COLO829 (cell line): ENCODE results near the gene ALDOC.
A peak's percentile ranks its signal among the peaks of the same experiment; 100 is the strongest.

ENCODE experiments used
- DNase-seq: peaks from one replicate; pipeline ENCODE4 v3.0.0; 2012; ENCODE audit warnings: low spot score

ALDOC gene

DNA sequence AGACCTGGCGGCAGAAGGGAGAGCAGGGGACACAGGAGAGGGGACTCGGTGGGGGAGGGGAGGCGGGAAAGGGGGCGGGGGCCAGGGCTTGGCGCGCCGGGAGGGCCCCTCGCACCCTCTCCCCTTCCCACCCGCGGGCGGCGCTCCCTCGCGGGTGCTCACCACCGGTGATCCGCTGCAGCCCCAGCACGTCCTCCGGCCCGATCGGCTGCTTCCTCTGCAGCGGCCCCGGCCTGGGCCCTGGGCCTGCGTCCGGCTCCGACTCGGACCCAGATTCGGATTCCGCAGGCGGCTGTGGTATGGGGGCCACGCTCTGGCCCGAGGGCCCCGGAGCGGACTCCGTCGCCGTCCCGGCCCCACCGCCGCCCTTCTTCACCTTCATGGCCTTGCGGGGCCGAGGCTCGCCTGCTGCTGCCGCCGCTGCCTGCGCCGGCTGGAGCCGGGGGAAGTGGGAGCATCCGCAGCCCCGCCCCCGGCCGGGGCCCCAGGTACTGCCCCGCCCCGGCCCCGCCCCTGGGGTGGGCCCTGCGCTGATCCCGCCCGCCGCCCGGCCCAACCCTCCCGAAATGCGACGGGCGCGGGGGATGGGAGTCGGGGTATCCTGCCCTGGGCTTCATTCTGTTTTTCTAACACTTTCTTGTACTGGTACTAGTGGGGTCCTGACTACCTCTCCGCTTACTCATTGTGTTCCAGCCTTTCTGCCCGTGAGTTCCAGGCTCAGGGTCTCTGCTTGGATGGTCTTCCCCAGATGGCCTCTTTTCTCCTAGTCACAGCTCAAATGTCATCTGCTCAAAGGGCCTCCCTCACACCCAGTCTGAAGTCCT lies 24.3 kb downstream of the ALDOC start, which contains the start of gene UNC119:
Gene UNC119 (minus strand): TSS at position 449 of the 824 bp plus-strand sequence. CDS start 67 bp downstream, at position 382.
- DNase-seq, result peak; percentile 77

DNA sequence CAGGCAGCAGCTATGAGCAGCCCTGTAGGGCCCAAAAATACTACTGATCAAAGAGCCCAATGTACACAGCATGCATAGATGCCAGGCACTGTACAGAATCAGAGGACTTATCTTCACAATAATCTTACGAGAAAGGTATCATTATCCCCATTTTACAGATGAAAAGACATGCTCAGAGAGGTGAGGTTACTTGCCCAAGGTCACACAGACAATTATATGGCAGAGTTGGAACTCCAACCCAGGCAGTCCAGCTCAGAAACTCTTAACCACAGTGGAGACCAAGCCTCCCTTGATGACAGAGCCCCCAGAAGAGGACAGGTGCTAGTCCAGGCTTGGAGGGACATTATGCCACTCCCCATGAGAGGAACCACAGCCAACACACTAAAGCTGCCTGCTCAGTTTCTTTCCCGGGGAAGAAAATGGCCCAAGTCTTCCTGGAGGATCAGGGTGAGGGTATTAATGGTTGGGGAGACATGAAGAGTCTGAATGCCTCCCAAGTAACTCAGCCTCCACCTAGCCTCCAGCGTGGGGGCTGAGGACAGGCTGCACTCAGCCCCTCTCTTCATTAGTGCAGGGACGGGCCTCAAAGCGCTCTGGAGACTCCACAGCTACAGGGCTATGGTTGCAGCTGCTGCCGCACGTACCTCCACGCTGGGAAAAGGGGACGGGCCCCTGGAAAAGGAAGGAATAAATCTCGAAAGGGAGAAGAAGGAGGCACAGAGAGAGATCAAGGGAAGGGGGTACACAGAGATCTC lies 25.1 kb downstream of the ALDOC start:
- peak; percentile 34 for DNase-seq

DNA sequence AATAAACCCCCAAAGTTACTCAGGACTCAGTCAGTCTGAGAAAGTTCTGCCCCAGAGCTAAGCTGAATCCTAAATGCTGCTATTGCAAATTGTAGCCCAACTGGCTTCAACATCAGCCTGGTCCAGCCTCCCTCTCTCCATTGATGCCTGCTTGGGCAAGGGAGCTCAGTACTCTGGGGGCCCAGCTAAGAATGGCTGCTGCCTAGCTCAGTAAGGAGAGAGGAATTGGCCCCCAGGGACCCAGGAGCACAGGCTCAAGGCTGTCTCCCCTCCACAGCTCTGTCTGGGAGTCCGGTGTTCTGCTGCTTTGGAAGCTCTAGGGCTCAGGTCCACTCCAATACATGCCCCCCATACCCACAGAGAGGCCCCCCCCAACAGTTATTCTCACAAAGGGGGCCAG lies 25.8 kb downstream of the ALDOC start:
- DNase-seq, result no peak

DNA sequence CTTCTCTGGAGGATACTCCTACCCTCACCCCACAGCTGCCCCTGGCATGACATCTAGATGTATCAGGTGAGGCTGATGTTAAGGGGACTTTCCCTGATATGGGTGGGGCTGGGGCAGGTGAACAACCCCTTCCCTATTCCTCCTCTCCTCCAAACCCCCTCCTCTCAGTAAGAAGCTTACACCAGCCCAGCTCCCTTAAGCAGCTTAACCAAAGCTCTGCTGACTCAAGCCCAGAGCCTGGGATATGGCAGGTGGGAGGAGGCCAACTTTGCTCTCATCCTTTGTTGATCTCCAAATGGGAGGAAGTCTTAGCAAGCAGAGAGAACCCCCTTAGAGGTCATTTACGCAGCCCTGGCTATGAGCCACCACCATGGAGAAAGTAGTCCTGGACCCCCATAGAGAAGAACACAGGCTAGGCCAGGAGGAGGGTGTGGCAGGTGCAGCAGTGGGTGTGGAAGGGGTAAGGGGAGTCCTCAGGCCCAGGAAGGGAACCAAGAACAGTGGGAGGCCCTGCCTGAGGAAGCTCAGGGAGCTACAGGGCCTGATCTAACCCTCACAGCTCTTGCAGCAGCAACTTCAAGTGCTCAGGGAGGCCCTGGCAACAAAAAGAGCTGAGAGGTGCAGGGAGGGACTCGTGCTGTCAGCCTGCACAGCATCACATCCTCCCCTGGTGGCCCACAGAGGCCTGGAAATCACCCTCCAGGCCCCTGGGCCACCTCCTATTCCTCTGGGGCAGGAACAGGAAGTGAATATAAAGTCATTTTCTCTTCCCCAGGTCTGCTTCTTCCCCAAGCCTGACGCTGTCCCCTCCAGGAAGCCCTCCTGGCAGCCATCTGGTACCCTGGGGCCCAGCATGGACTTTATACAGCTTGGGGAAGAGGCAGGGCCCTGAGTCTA lies 27.2 kb downstream of the ALDOC start:
- no peak for DNase-seq

DNA sequence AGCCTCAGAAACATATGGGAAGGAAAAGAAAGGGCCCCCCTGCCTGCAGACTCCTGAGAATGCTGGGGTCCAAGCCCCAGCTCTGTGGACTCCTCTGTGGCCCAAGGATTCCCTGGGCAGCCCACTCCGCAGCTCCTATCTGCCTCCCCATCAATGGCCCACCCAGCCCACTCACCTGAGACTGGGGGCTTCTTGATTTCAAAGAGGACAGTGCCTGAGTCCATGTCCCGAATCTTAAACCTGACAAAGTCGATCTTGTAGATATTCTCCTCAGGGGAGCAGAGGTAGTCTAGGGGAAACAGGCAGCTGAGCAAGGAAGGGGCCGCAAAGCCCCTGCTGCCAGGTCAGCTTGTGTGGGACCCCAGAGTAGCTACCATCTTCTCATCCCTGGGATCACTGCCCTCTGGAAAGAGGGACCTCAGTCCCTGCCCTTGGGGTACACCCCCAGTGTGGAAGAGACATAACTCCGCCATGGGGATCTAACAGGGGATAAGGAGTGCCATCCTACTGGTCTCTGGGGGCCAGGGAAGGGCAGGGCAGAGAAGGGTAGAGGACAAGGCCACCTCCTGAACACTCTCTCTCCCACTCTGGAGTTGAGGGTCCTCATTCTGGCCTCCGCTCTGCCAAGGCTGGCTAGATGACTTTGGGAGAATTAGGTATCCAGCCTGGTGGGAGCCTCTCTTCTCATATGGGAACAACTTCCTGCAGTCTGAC lies 28.1 kb downstream of the ALDOC start:
- DNase-seq, result no peak

- DNase-seq, result peak; percentile 69
These were observed 28.9 kb downstream of the ALDOC start for GRCh38 chr17:28547623-28548416.

DNA sequence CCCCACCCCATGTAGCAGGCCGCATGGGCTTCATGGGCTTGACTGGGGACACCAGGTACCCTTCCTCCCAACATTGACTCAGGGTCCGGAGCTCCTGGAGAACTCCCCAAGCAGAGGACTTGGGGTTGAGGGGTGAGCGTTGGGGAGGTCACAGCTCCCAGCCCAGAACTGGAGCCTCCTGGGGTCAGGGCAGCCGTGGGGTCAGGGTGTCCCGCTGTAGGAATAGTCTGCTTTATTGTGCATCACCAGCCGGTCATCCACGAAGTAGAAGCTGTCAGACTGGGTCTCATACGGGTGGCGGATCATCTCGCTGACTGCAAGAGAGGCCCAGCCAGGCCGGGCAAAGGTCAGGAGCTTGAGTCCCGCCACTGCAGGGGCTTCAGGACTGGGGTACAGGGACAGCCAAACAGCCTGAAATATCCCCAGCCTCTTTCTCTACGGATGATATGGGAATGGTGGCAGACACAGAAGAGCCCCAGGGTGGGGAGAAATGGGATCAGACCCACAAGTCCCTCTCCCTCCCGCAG lies 29.5 kb downstream of the ALDOC start:
- no peak for DNase-seq

- no peak for DNase-seq
These were observed 30.8 kb downstream of the ALDOC start for GRCh38 chr17:28545787-28546415.

DNA sequence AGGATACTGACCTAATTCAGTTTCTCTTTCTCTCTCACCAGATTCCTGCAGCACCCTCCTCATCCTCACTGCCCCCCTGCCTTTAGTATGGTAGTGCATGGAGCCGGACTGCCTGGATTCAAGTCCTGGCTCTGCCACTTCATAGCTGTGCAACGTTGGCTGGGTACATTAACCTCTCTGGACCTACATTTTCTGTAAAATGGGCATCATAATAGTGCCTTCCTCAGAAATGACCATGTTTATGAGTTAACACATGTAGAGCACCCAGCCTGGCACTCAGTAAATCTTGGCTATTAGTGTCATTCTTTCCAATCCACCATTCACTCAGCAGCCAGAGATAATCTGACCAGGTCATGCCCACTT lies 31.6 kb downstream of the ALDOC start:
- DNase-seq, result no peak

DNA sequence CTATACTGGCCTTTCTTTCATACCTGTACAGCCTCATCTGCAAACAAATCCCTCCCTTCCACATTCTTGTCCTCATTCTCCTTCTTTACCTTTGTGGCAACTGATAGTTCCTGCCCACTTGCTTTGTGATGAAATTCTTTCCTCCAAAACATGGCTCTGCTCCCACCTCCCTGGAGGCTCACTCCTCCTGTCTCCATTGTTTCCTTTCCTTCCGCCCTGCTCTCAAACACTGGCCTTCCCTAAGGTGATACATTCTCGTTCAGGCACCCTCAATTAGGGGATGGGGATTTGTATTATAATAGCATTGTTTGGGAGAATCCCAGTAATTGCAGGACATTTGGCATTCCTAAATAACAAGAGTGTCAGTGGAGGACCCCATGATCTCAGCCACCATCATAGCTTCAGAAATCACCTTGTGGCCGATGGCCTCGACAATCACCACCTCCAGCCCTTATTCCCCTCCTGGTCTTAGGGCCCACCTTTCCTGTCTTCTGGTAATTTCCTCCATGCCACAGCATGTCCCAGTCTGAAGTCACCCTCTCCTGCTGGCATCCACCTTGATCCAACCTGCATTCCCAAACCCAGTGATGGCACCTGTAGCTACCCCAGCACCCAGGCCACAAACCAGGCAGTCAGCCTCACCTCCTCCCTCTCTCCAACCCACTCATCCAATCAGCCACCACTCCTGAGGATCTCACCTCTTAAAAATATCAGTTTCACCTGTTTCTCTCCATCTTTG lies 32.1 kb downstream of the ALDOC start:
- no peak for DNase-seq

DNA sequence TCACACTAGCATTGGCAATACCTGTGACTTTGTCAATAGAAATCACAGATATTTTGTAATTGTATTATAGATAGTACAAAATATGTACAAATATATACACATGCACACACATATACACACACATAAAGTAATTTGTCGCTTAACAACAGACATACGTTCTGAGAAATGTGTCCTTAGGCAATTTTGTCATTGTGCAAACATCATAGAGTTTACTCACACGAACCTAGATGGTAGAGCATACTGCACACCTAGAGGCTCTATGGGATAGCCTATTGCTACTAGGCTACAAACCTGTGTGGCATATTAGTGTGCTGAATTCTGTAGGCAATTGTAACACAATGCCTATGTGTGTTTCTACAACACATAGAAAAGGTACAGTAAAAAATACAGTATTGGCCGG lies 35.3 kb downstream of the ALDOC start:
- DNase-seq, result no peak

- DNase-seq, result no peak
These were observed 36.5 kb downstream of the ALDOC start for GRCh38 chr17:28540231-28540630.

GRCh38 chr17:28538296-28538895 lies 38.3 kb downstream of the ALDOC start:
- DNase-seq, result no peak

GRCh38 chr17:28537219-28537610 lies 39.5 kb downstream of the ALDOC start:
- no peak for DNase-seq

DNA sequence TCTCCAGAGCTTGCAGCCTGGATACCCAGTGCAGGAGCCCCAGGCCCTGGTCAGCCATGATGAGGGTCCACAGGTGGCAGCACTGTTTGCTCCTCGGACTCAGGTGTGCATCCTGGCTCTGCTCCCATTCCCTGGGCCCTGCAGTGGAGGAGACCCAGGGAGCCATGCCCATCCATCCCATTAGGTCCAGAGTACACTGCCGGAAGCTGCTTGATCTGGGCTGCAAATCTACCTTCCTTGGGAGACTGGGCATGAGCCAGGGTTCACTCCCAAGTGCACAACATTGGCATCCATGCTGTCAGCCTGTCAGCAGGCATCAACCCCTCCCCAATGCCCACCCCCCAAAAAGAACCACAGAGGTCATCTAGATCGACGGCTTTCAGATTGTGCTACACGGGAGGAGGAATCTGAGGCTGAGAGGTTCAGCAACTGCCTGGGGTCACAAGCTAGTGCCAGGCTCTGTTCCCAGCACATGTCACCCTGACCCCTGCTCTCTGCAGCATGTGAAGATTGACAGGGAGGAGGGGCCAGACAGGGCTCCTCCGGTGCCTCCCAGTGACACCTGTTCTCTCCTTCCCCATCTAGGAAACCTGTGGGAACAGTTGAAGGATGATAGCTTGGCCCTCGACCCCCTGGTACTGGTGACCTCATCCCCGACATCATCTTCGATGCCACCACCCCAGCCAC lies 40.0 kb downstream of the ALDOC start:
- DNase-seq, result no peak

DNA sequence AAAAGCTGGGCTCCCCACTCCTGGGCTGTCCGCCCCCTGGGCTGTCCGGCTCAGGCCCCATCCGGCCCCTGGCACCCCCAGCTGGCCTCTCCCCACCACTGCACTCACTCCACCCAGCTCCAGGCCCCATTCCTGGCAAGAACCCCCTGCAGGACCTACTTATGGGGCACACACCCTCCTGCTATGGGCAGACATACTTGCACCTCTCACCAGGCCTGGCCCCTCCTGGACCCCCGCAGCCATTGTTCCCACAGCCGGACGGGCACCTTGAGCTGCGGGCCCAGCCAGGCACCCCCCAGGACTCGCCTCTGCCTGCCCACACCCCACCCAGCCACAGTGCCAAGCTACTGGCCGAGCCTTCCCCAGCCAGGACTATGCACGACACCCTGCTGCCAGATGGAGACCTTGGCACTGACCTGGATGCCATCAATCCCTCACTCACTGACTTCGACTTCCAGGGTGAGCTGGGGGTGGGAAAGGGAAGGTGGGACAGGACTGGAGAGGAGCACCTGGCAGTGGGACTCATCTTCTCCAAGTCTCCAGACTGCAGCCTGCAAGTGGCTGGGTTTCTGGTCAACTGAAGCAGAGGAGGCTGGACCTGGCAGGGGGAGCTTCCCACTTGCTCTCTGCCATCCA lies 41.8 kb downstream of the ALDOC start:
- DNase-seq, result no peak

GRCh38 chr17:28533091-28533807 lies 43.4 kb downstream of the ALDOC start:
- DNase-seq, result no peak
